ENCODE measurements around the gene OR1I1. TPM values are rescaled to one million over a fixed set of nuclear protein-coding genes. Genes with fewer than 3 reads are reported as not detected.

Gene OR1I1
- not detected in 2 replicates for total RNA-seq

- H3K4me3 ChIP-seq (ENCODE audit: low read depth, low read length) = no peak within 1 kb of the TSS
- no peak for TF ChIP-seq CTCF (IDR thresholded peaks at IDR 0.05; ENCODE audit: insufficient read depth, low read depth, low read length)
- no peak for DNase-seq (ENCODE audit: low read depth)
These were observed at the start of gene OR1I1 for GRCh38 chr19:15081911-15082310. Gene OR1I1 (plus strand): TSS chr19:15082211. CDS start chr19:15087066, 4,855 bp downstream.

- no peak for TF ChIP-seq CTCF (IDR thresholded peaks at IDR 0.05; ENCODE audit: insufficient read depth, low read depth, low read length)
- H3K4me3 ChIP-seq (ENCODE audit: low read depth, low read length) = no peak overlapping the region
- DNase-seq (ENCODE audit: low read depth) = no peak
These were observed 46.2 kb upstream of the OR1I1 start for GRCh38 chr19:15035795-15036311.

GRCh38 chr19:15037586-15037985, 44.4 kb upstream of the OR1I1 start:
- no peak for DNase-seq (ENCODE audit: low read depth)
- H3K4me3 ChIP-seq (ENCODE audit: low read depth, low read length) = no peak overlapping the region
- no peak for TF ChIP-seq CTCF (IDR thresholded peaks at IDR 0.05; ENCODE audit: insufficient read depth, low read depth, low read length)

- no peak for TF ChIP-seq CTCF (IDR thresholded peaks at IDR 0.05; ENCODE audit: insufficient read depth, low read depth, low read length)
- no peak for DNase-seq (ENCODE audit: low read depth)
- H3K4me3 ChIP-seq (ENCODE audit: low read depth, low read length) = no peak overlapping the region
These were observed 43.7 kb upstream of the OR1I1 start for GRCh38 chr19:15038294-15038693.

- H3K4me3 ChIP-seq (ENCODE audit: low read depth, low read length) = no peak overlapping the region
- no peak for TF ChIP-seq CTCF (IDR thresholded peaks at IDR 0.05; ENCODE audit: insufficient read depth, low read depth, low read length)
- no peak for DNase-seq (ENCODE audit: low read depth)
These were observed 40.0 kb upstream of the OR1I1 start for GRCh38 chr19:15042003-15042402.

- TF ChIP-seq CTCF (IDR thresholded peaks at IDR 0.05; ENCODE audit: insufficient read depth, low read depth, low read length) = no peak
- H3K4me3 ChIP-seq (ENCODE audit: low read depth, low read length) = no peak overlapping the region
- no peak for DNase-seq (ENCODE audit: low read depth)
These were observed 39.2 kb upstream of the OR1I1 start for GRCh38 chr19:15042826-15043225.

GRCh38 chr19:15045506-15045905, 36.5 kb upstream of the OR1I1 start:
- no peak for TF ChIP-seq CTCF (IDR thresholded peaks at IDR 0.05; ENCODE audit: insufficient read depth, low read depth, low read length)
- no peak for DNase-seq (ENCODE audit: low read depth)
- no peak overlapping the region for H3K4me3 ChIP-seq (ENCODE audit: low read depth, low read length)
